A549 (cell line): ENCODE data around the gene PSG7. TPM values are rescaled to one million over a fixed set of nuclear protein-coding genes. Genes with fewer than 3 reads are reported as not detected.
"Not testable (repeated sequence)": the region's sequence is repeated elsewhere in the genome, so short reads cannot be mapped to it uniquely, and the experiment has no call there.

Experiments
- ATAC-seq, 2 experiments: fragments of 200-7000 bp in 1 of 2; fragments of >200 bp in 1 of 2; cut with Nextera tagmentation in 1 of 2; cut with Tn5 transposase in 1 of 2; 3 replicates each; pipeline versions ENCODE4 v1.8.0 to v1.9.1; 2018 to 2020; ENCODE audit warnings: mild to moderate bottlenecking in 1 of 2, moderate library complexity in 1 of 2
- CTCF ChIA-PET: fragments of 300-600 bp; sonication (Branson Sonifier 250); formaldehyde crosslinking; extraction: SDS; loops from one replicate; lab custom pipeline; 2021; ENCODE audit warnings: antibody characterized with exemption, inconsistent platforms; lab: Yijun Ruan, JAX
- POLR2A ChIA-PET: fragments of 350-600 bp; formaldehyde crosslinking; extraction: SDS; loops from one replicate; lab custom pipeline; 2021; ENCODE audit warnings: antibody characterized with exemption, inconsistent platforms; lab: Yijun Ruan, JAX
- DNase-seq, 2 experiments: peaks; one replicate each; pipeline versions ENCODE4 v3.0.0 to v3.0.0-alpha.2; 2011 to 2016; ENCODE audit warnings: low read depth in 1 of 2, low spot score in 1 of 2
- FAIRE-seq: peaks from 2 replicates; lab custom pipeline; 2011; peaks lifted over from hg19 to GRCh38; lab: Jason Lieb, UNC
- H3K27ac ChIP-seq, 2 experiments: fragments of >200 bp; sonication (Bioruptor Twin); formaldehyde crosslinking; 3 replicates each; pipeline ENCODE4 v1.5.1; 2016 to 2017
- H3K4me1 ChIP-seq: fragments of >200 bp; sonication (Bioruptor Twin); formaldehyde crosslinking; 3 replicates; pipeline ENCODE4 v1.6.1; 2016
- H3K4me2 ChIP-seq: fragments of >200 bp; sonication (Bioruptor Twin); formaldehyde crosslinking; 3 replicates; pipeline ENCODE4 v1.6.1; 2016
- H3K4me3 ChIP-seq: fragments of >200 bp; sonication (Bioruptor Twin); formaldehyde crosslinking; 3 replicates; pipeline ENCODE4 v1.5.1; 2016
- H3K9me3 ChIP-seq: fragments of >200 bp; sonication (Bioruptor Twin); formaldehyde crosslinking; 3 replicates; pipeline ENCODE4 v1.6.1; 2016
- MAFK ChIP-seq: fragments of 450-650 bp; IDR thresholded peaks from 2 replicates; pipeline ENCODE4 v1.6.1; 2014; ENCODE audit not compliant: partially characterized antibody
- RAD21 ChIP-seq, 2 experiments: fragments of >200 bp in 1 of 2; sonication (Bioruptor Twin) in 1 of 2; formaldehyde crosslinking in 1 of 2; IDR thresholded peaks in 1 of 2; conservative IDR thresholded peaks in 1 of 2; 2 replicates in 1 of 2; 3 replicates in 1 of 2; pipeline ENCODE4 v1.6.1; 2012 to 2018; ENCODE audit warnings: inconsistent platforms in 1 of 2
- SMC3 ChIP-seq: fragments of >200 bp; sonication (Bioruptor Twin); formaldehyde crosslinking; IDR thresholded peaks from 3 replicates; pipeline ENCODE4 v1.6.1; 2018; ENCODE audit warnings: inconsistent platforms
- WGBS: methylation state at CpG from one replicate; pipeline ENCODE4 v1.1.6; 2017; ENCODE audit errors: missing lambda C conversion rate; 5-methylcytosine and 5-hydroxymethylcytosine counted together
- polyA plus RNA-seq, 4 experiments: library from polyadenylated mRNA; depleted of rRNA in 3 of 4; stranded (reverse); fragments of >200 nt; fragmentation: RNase III in 1 of 4; extraction: RNeasy Plus Mini Kit Qiagen cat#74134 plus additional on column Dnase treatment in 1 of 4; gene quantifications; 2 replicates in 3 of 4; 3 replicates in 1 of 4; pipeline ENCODE4 v1.2.3, GENCODE V29; 2011 to 2017
- TF ChIP-seq, protein P1 (sequence below): fragments of >200 bp; sonication (Bioruptor Twin); formaldehyde crosslinking; IDR thresholded peaks from 3 replicates; pipeline ENCODE4 v1.5.1; 2016
- TF ChIP-seq, protein P2 (sequence below): IDR thresholded peaks from 2 replicates; pipeline ENCODE4 v1.6.1; 2012; ENCODE audit warnings: low read depth, borderline replicate concordance
- TF ChIP-seq, protein P3 (sequence below): IDR thresholded peaks from 2 replicates; pipeline ENCODE4 v1.6.1; 2012

PSG7 gene
- polyA plus RNA-seq, 2 of the 4 experiments (the other 2 are of a cell fraction) = not detected

DNA sequence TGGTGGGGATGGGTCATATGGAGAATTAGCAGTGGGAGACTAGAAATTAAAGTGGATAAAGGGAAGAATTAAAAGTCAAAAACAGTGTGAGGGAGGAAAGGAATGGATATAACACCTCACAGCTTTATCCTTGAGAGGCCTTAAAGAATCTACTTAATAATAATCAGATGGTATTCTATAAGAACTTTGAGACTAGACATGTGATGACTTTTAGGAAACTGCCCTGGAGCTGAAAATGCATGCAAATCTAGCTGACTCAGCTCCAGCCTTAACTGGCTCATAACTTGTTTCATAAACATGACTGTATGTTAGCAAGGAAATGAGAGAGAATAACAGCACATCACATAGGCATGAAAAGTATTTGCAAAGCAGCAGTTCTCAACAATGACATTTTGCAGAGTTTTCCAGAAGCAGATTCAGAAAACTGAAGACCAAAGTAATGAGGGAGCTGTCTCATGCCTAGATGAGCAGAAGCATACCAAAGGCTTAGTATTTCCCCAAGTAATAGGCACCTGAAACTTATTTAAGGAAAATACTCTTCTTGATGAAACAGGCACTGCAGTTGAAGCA is 49.0 kb downstream of the PSG7 start:
- H3K4me2 ChIP-seq = not testable (repeated sequence)
- H3K27ac ChIP-seq = peak overlapping the region in 1 of 2 experiments; percentile 40; a peak in 2 of 6 replicates
- FAIRE-seq = peak; percentile 98

DNA sequence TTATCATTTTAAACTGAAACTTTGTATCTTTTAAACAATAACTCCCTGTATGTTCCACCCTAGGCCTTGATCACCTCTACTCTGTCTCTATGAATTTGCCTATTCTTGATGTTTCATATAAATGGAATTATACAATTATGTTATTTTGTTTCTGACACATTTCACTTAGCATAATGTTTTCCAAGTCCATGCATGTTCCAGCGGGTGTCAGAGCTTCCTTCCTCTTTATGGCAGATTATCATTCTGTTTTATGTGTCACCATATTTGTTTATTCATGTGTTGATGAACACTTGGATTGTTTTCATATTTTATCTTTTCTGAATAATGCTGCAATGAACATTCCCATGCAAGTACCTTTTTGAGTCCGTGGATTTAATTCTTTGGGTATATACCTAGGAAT is 54.3 kb downstream of the PSG7 start:
- FAIRE-seq, H3K27ac ChIP-seq, H3K4me1 ChIP-seq, POLR2A ChIA-PET, H3K4me2 ChIP-seq, ATAC-seq, DNase-seq, H3K4me3 ChIP-seq: not testable (repeated sequence)
- WGBS = 95% methylated on average over 2 of the region's 2 CpGs
- peaks cover 36% of the 10 kb centered on the region; the same call in 2 of the 3 replicates for H3K9me3 ChIP-seq
- CTCF ChIA-PET = interaction anchor here (1.1 to 6.1 kb wide), 6 partner anchors 30 to 189 kb away, joined by 3 to 94 read pairs (median 4); no protein-coding TSS in a partner anchor

More for the DNA sequence above, 49.0 kb downstream of the PSG7 start:
- CTCF ChIA-PET = interaction anchor here (0.9 to 6.1 kb wide), 3 partner anchors 10 to 94 kb away, joined by 3 to 94 read pairs (median 5); no protein-coding TSS in a partner anchor
- H3K4me1 ChIP-seq, H3K4me3 ChIP-seq, POLR2A ChIA-PET, DNase-seq, ATAC-seq: not testable (repeated sequence)
- peaks cover 50% of the 10 kb centered on the region for H3K9me3 ChIP-seq
- peak; percentile 78 for TF ChIP-seq MAFK

DNA sequence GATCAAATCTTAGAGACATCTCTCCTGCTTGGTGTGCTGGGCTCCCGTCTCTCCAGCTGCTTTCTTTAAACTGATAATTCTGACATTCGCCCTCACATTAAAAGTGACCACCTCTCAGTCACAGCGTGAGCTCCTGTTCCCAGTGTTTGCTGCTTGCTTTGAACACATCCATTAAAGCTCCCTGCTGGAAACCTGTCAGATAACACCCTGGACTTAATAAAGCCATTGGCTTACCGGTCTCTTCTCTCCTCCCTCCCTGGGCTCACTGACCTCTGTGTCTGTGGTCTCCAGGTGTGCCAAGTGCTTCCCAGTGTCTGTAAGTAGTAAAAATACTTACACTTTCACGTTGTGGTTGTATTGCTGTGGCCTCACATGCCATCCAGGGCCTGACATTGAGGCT is 55.0 kb downstream of the PSG7 start:
- peak overlapping the region; percentile 13 to 67; a peak in 3 of 6 replicates for H3K27ac ChIP-seq

DNA sequence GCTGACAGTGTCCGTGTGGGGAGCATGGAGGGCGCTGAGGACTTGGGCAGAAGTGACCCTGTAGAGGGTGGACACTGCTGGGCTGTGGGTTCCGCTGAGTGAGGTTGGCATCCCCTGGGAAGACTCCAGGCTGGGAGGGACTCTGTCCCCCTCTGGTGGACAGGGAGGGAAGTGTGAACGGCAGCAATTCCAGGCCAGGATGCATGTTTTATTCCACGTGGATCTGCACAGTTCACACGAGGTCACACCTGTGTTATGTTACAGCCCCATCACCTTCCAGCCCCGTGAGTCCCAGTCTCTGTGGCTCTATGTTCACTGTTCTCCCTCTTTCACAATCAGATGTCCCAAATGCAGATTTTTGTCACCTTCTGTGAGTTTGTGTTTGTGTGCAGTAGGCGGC is 55.7 kb downstream of the PSG7 start:
- ATAC-seq (peak in 1 of 2 experiments; percentile 16; a peak in 1 of 6 replicates), DNase-seq (peak in 1 of 2 experiments; percentile 57)
- H3K4me2 ChIP-seq, POLR2A ChIA-PET, H3K4me3 ChIP-seq, FAIRE-seq: not testable (repeated sequence)
- CTCF ChIA-PET = interaction anchor here (0.6 to 2.1 kb wide), 7 partner anchors 21 to 1162 kb away, joined by 3 to 4 read pairs (median 3); no protein-coding TSS in a partner anchor
- Histone ChIP-seq H3K4me1 (peaks cover 13% of the 10 kb centered on the region; the same call in 2 of the 3 replicates), H3K9me3 (peaks cover 26% of the 10 kb centered on the region; the same call in 2 of the 3 replicates), H3K27ac (peak overlapping the region in 1 of 2 experiments; percentile 66; a peak in 2 of 6 replicates)
- WGBS = 70% methylated on average over 8 of the region's 8 CpGs
- TF ChIP-seq, protein P1, sequence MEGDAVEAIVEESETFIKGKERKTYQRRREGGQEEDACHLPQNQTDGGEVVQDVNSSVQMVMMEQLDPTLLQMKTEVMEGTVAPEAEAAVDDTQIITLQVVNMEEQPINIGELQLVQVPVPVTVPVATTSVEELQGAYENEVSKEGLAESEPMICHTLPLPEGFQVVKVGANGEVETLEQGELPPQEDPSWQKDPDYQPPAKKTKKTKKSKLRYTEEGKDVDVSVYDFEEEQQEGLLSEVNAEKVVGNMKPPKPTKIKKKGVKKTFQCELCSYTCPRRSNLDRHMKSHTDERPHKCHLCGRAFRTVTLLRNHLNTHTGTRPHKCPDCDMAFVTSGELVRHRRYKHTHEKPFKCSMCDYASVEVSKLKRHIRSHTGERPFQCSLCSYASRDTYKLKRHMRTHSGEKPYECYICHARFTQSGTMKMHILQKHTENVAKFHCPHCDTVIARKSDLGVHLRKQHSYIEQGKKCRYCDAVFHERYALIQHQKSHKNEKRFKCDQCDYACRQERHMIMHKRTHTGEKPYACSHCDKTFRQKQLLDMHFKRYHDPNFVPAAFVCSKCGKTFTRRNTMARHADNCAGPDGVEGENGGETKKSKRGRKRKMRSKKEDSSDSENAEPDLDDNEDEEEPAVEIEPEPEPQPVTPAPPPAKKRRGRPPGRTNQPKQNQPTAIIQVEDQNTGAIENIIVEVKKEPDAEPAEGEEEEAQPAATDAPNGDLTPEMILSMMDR = peak; percentile 46
- TF ChIP-seq, protein P2, sequence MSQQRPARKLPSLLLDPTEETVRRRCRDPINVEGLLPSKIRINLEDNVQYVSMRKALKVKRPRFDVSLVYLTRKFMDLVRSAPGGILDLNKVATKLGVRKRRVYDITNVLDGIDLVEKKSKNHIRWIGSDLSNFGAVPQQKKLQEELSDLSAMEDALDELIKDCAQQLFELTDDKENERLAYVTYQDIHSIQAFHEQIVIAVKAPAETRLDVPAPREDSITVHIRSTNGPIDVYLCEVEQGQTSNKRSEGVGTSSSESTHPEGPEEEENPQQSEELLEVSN = peak; percentile 80
- TF ChIP-seq SMC3 = peak; percentile 49
- TF ChIP-seq, protein P3, sequence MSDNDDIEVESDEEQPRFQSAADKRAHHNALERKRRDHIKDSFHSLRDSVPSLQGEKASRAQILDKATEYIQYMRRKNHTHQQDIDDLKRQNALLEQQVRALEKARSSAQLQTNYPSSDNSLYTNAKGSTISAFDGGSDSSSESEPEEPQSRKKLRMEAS = peak; percentile 90
- peak; percentile 49 to 75; a peak in 4 of 5 replicates for TF ChIP-seq RAD21 (conservative IDR thresholded peaks at IDR 0.05 in 1 of 2, IDR thresholded peaks at IDR 0.05 in 1 of 2)

More for the DNA sequence above, 55.0 kb downstream of the PSG7 start:
- H3K4me1 ChIP-seq, DNase-seq, H3K4me3 ChIP-seq, POLR2A ChIA-PET, FAIRE-seq, ATAC-seq, H3K4me2 ChIP-seq: not testable (repeated sequence)
- CTCF ChIA-PET = interaction anchor here (1.6 to 6.1 kb wide), 4 partner anchors 30 to 188 kb away, joined by 3 to 94 read pairs (median 4); no protein-coding TSS in a partner anchor
- WGBS = 87% methylated on average over 5 of the region's 5 CpGs
- peaks cover 29% of the 10 kb centered on the region; the same call in 2 of the 3 replicates for H3K9me3 ChIP-seq

DNA sequence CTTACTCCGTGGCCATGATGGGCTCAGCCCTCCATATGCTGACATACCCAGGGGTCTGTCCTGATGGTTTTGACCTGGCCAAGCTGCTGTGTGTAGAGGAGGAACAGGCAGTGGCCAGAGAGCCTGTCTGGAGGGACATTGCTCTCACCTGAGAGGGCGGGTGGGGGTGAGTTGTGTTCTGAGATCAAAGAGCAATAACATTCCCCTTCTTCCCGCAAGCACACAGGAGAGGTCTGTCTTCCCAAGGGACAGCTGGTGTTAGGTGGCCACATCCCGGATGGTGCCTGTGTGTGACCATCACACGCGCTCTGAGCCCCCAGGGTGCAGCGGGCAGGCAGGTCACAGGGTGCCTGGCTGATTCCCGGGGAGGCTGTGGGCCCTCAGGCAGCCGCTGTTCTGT is 56.4 kb downstream of the PSG7 start:
- CTCF ChIA-PET = interaction anchor here (0.6 to 2.1 kb wide), 8 partner anchors 20 to 1162 kb away, joined by 3 to 5 read pairs (median 4); no protein-coding TSS in a partner anchor
- H3K4me2 ChIP-seq, FAIRE-seq, H3K4me3 ChIP-seq, ATAC-seq, DNase-seq, POLR2A ChIA-PET: not testable (repeated sequence)
- Histone ChIP-seq H3K4me1 (peaks cover 19% of the 10 kb centered on the region), H3K27ac (peak overlapping the region in 1 of 2 experiments; percentile 66; a peak in 3 of 6 replicates), H3K9me3 (peaks cover 20% of the 10 kb centered on the region; the same call in 2 of the 3 replicates)
- WGBS = 91% methylated on average over 9 of the region's 9 CpGs
